HEK293T (cell line): Measurements from ENCODE around the gene NMNAT2.

ENCODE experiments used
- BHLHE40 ChIP-seq: fragments of 450-650 bp; IDR thresholded peaks from 2 replicates; pipeline ENCODE4 v1.6.1; 2016; ENCODE audit warnings: mild to moderate bottlenecking, moderate library complexity, borderline replicate concordance
- CTBP1 ChIP-seq: fragments of 450-650 bp; IDR thresholded peaks from 2 replicates; pipeline ENCODE4 v1.6.1; 2016; ENCODE audit warnings: borderline replicate concordance
- ELF4 ChIP-seq: fragments of 450-650 bp; IDR thresholded peaks from 2 replicates; pipeline ENCODE4 v1.6.1; 2017; ENCODE audit warnings: antibody characterized with exemption
- FOXA1 ChIP-seq: fragments of 450-650 bp; IDR thresholded peaks from 2 replicates; pipeline ENCODE4 v1.6.1; 2016; ENCODE audit warnings: mild to moderate bottlenecking
- FOXK2 ChIP-seq: fragments of 450-650 bp; IDR thresholded peaks from 2 replicates; pipeline ENCODE4 v1.6.1; 2016; ENCODE audit warnings: mild to moderate bottlenecking
- FOXM1 ChIP-seq: fragments of 450-650 bp; IDR thresholded peaks from 2 replicates; pipeline ENCODE4 v1.6.1; 2017; ENCODE audit warnings: mild to moderate bottlenecking, borderline replicate concordance
- HDGF ChIP-seq: fragments of 450-650 bp; IDR thresholded peaks from 2 replicates; pipeline ENCODE4 v1.6.1; 2017; ENCODE audit warnings: antibody characterized with exemption, borderline replicate concordance
- L3MBTL2 ChIP-seq: fragments of 450-650 bp; conservative IDR thresholded peaks from 2 replicates; pipeline ENCODE4 v1.6.1; 2016; ENCODE audit warnings: mild to moderate bottlenecking
- LEF1 ChIP-seq: fragments of 450-650 bp; IDR thresholded peaks from 2 replicates; pipeline ENCODE4 v1.6.1; 2017; ENCODE audit warnings: mild to moderate bottlenecking, borderline replicate concordance
- SP1 ChIP-seq: fragments of 450-650 bp; IDR thresholded peaks from 2 replicates; pipeline ENCODE4 v1.6.1; 2017
- SUZ12 ChIP-seq: fragments of 450-650 bp; IDR thresholded peaks from 2 replicates; pipeline ENCODE4 v1.6.1; 2016; ENCODE audit warnings: mild to moderate bottlenecking
- TARDBP ChIP-seq: fragments of 450-650 bp; IDR thresholded peaks from 2 replicates; pipeline ENCODE4 v1.6.1; 2016
- TF ChIP-seq, protein P1 (sequence below): fragments of 450-650 bp; IDR thresholded peaks from 2 replicates; pipeline ENCODE4 v1.6.1; 2016

DNA sequence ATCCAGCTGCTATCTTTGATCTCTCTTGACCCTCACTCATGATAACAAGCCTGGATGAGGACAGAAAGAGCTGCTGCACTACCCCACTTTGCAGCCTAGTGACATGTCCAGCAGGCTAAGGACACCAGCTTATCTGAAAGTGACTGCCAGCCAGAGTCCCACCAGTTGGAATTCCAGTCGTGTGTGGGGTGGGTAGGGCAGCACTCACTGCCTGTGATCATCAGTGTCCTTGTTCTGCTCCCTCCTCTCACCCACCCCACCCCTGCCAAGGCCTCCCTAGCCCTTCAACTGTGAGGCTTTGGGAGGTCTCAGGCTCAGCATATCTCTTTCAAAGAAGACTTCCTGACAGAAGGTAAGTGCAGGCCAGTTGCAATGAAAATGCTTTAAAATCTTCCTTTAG is 15.5 kb upstream of the NMNAT2 start:
- no peak for TF ChIP-seq SP1
- no peak for TF ChIP-seq FOXM1
- no peak for TF ChIP-seq ELF4
- TF ChIP-seq CTBP1, result no peak
- no peak for TF ChIP-seq FOXK2
- no peak for TF ChIP-seq TARDBP
- no peak for TF ChIP-seq BHLHE40
- TF ChIP-seq, protein P1, sequence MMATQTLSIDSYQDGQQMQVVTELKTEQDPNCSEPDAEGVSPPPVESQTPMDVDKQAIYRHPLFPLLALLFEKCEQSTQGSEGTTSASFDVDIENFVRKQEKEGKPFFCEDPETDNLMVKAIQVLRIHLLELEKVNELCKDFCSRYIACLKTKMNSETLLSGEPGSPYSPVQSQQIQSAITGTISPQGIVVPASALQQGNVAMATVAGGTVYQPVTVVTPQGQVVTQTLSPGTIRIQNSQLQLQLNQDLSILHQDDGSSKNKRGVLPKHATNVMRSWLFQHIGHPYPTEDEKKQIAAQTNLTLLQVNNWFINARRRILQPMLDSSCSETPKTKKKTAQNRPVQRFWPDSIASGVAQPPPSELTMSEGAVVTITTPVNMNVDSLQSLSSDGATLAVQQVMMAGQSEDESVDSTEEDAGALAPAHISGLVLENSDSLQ, result no peak
- TF ChIP-seq HDGF, result no peak
- TF ChIP-seq LEF1, result no peak
- no peak for TF ChIP-seq SUZ12
- TF ChIP-seq FOXA1, result no peak
- TF ChIP-seq L3MBTL2, result no peak
